HS-5 (cell line): ENCODE measurements around the gene PNPLA4.

ENCODE experiments used
- DNase-seq: peaks from one replicate; pipeline ENCODE4 v3.0.0-alpha.2; 2012; ENCODE audit warnings: low read depth

PNPLA4 gene

GRCh38 chrX:7852166-7852565 is 75.0 kb downstream of the PNPLA4 start:
- no peak for DNase-seq
